GM18951 (cell line): Measurements from ENCODE around the gene CHMP6.

Experiments
- POLR2A ChIP-seq: IDR thresholded peaks from 4 replicates; pipeline ENCODE4 v1.6.1; 2011; ENCODE audit warnings: mild to moderate bottlenecking; ENCODE audit not compliant: insufficient read length, insufficient read depth; ENCODE audit errors: extremely low read depth
- in situ Hi-C: fragments of 300-500 bp; cut with MboI; formaldehyde crosslinking; loops from one replicate; pipeline ENCODE4 v1.12.0; 2022; ENCODE audit warnings: low sequenced_read_pairs, mixed read lengths, inconsistent platforms; ENCODE audit not compliant: unreplicated experiment

The CHMP6 gene

DNA sequence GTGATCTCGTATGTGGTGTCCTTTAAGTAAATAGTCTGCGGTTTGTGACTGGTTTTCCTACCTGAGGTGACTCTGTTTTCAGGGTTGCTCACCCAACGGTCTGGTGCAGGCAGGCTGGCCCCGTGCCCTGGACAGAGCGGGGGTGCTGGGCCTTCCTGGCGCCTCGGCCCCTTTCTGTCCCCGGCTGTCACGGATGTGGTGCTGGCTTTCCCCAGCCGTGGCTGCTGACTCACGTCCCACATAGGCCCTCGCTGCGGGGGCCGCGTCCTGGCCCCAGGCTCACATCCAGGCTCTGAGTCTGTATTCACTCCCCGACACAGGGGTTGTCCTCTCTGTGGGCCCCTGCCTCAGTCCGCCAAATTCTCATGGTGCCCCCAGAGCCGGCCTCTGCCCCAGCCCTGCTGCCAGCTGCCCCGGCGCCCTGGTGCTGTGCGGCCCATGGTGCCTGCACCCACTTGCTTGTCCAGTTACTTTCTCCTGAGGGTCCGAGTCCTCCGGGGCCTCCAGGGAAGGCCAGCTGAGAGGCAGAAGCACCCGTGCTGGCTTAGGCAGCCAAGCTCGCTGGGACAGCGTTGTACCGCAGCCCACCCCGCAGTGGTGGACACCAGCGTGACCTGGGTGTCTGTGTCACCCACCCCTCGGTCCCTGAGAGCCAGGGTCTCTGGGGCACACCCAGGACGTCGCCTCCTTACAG is 5.9 kb downstream of the CHMP6 start:
- TF ChIP-seq POLR2A = no peak
- in situ Hi-C loops = no loop called here

DNA sequence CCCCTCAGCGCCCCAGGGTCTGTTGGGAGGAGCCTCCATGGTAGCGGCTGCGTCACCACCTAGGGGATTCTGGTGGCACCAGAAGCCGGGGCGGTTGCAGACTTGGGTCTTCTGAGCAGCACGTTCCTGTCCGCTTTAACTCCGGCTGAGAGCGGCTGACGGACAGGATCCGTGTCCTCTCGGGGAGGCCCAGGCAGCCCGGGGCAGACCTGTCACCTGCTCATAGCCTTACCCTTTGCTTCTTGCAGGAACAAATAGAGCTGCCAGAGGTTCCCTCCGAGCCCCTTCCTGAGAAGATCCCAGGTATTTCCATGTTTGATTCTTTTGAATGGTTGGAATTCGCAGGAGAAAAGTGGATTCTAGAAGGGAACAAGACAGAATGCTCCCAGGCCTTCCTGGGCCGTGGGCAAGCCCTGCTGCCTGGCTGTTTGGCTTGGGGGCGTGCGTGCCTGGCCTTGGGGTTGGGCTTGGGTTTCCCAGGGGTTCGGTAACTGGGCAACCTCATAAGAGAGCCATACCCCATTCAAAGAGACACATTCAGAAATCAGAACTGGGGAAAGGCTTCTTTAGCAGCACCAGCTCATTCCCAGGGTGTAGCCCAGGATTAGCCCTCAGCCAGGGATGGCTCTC is 6.6 kb downstream of the CHMP6 start:
- no peak for TF ChIP-seq POLR2A
- in situ Hi-C loops = no loop called here

DNA sequence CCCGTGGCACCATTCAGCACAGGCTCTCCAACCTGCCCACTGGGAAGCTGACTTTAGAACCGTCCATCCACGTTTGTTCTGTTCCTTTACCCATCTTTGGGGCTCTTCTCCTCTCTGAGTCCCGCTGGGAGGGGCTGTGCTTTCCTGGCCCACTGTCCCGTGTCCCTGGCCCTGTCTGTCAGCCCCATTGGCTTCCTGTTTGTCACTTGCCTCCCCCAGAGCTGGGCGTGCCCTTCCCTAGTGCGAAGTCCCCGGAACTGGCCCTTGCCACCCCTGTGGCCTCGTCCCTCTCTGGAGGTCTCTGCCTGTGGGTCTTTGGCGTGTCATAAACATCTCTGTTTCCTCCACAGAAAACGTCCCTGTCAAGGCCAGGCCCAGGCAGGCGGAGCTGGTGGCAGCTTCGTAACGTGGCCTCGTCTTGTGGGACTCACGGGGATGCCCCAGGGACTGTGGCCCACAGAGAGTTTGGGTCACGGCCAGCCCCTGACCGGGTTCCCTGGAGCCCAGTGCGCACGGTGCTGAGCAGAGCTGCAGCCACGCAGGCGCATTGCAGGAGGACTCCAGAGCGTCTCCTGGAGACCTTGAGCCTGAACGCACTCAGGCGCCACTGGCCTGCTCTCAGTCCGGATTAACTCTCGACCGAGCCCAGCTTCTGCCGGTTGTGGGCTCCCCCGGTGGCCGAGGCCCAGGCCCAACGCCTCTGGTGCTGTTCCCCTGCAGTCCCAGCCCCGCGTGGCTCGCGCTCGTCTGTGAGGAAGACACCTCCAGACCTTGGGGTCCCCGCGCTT is 7.3 kb downstream of the CHMP6 start:
- no peak for TF ChIP-seq POLR2A
- in situ Hi-C loops = no loop called here

DNA sequence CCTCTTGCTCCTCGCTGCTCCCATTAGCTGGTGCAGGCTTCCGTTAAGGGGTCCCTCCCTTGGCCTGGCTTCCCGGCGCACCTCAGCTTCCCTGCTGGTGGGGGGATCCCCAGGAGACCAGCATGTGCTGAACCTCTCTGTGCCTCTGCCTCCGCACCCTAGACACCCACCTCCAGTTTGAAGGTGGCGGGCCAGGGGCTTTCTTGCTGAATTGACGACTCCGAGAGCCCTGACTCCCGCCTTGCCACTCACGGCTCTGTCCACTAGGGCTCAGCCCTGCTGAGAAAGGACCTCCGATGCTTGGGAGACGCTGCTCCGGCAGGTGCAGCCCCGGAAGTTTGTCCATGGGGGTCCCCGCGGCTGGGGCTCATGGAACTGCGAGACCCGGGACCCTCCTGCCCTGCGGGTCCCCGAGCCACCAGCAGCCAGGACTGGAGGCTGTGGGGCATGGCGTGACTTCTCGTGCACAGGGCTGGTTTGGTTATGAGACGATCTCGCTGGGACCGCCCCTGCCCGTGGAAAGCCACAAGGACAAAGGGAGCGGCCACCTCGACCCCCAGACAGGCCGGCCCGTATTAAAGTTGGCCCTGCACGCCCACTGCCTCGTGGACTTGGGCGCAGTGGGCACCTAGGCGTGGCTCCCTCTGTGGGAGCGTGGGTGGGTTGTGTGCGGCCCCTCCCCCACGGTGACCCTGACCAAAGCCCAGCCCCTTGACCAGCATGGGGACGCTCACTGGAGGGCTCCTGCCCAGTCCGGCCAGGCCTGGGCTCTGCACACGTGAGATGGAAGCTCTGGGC is 8.1 kb downstream of the CHMP6 start:
- in situ Hi-C loops = no loop called here

DNA sequence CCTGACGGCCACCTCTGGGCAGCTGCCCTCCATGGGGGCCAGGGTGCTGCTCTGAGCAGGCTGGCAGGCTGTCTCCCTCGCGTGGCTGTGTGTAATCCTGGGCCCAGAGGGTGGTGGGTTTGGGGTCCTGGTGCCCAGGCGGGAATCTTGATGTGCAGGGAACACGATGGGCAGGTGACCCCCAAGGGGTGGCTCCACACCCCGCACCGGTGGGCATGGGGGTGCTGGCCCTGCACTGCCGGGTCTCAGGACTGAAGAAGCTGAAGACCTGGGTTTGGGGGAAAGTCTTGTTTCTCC is 8.6 kb downstream of the CHMP6 start:
- no peak for TF ChIP-seq POLR2A

More for the DNA sequence above, 8.1 kb downstream of the CHMP6 start:
- no peak for TF ChIP-seq POLR2A

DNA sequence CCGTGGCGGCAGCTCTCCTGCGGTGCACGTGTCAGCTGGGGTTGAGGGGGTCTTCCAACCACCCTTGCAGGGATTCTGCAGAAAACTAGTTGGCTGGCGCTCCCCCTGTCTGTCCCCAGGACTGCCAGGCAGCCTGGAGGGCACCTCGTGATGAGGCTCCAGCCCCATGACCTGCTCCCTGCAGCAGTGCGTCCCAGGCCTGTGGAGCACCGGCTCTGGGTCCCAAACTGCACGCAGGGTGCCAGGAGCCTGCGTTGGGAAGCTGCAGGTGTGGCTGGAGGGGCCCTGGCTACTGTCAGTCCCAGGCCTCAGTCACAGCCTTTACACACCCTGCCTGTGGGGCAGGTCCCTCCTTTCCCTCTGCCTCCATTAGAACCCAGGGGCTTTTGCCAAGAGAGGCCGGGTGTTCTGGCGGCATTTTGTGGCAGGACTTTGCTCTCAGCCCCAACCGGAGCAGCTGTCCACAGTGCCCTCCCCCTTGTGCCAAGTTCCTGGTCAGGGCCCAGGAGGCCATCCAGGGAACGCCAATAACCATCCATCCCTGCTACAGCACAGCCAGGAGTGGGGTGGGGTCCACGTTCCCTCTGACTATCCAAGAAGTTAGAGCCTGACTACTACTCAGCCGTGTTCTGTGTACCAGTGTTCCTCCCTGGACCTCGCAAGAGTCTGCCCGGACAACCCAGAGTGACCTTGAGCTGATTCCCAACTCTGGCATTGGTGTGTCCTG is 9.2 kb downstream of the CHMP6 start:
- in situ Hi-C loops = no loop called here
- TF ChIP-seq POLR2A = no peak

More for the DNA sequence above, 8.6 kb downstream of the CHMP6 start:
- in situ Hi-C loops = no loop called here

DNA sequence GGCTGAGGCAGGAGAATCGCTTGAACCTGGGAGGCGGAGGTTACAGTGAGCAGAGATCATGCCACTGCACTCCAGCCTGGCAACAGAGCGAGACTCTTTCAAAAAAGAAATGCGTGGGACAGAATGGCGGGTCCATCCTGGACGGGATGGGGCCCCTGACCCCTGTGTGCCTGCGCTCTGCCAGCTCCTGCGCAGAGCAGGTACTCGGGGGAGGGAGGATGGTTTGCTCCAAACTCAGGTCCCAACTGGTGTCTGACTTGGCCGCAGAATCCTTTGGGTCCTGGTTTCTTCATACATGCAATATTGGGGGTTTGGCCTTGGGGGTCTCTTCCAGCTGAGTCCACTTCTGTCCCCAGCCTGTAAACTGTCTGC is 10.4 kb downstream of the CHMP6 start:
- in situ Hi-C loops = no loop called here
- TF ChIP-seq POLR2A = no peak

DNA sequence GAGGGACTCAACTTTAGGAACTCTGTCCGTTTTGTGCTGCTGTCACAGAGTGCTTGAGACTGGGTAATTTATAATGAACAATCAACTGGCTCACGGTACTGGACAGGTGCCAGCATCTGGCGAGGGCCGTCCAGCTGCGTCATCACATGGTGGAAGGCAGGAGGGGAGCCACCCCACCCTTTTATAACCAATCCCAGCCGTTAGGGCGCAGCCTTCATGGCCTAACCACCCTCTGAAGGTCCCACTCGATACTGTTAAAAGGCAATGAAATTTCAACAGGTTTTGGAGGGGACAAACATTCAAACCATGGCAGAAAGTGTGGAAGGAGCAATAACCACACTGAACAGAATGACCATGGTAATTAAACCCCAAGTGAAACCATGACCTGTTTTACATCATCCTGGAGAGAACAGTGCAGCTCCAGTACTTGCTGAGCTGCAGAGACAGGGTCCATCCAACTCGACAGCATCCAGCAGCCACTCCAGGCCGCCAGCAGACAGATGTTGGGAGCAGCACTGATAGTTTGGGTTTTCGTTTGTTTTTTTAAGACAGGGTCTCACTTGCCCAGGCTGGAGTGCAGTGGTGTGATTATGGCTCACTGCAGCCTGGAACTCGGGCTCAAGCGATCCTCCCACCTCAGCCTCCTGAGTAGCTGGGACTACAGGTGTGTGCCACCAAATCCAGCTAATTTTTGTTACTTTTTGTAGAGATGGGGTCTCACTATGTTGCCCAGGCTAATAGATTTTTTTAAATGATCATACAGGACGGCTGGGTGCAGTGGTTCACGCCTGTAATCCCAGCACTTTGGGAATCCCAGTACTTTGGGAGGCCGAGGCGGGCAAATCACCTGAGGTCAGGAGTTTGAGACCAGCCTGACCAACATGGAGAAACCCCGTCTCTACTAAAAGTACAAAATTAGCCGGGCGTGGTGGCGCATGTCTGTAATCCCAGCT is 11.0 kb downstream of the CHMP6 start:
- in situ Hi-C loops = no loop called here
- TF ChIP-seq POLR2A = no peak

DNA sequence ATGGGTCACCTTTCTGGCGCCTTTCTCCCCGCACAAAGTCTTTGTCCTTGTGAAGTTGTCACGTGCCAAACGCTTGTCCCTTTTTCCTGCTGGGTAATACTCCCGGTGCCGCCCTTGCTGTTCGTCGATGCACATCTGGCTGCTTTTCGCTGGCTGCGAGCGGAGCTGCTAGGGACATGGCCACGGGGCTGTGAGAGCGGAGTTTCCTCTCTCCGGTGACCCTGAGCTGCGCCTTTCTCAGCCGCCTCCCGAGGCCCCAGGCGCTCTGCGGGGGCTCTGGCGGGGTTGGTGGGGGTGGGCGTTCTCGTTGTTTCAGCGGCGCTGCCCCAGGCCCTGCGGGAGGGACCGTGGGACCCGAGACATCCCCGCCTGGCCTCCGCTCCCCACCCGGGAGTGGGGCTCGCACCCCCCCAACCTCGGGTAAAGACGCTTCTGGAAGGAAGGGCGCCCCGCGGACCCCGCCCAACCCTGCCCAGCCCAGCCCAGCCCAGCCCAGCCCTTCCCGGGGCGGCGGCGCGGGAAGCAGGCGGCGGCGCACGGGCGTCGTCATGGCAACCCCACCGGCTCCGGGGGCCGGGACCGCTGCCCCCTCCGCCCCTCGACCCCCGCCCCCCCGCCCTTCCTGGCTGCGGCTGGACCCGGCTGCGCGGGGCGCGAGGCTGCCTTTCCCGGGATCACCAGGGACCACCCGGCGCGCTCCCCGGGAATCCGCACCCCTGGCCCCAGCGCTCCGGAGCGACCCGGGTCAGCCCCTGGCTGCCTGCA is 12.3 kb downstream of the CHMP6 start:
- in situ Hi-C loops = no loop called here
- TF ChIP-seq POLR2A = no peak

DNA sequence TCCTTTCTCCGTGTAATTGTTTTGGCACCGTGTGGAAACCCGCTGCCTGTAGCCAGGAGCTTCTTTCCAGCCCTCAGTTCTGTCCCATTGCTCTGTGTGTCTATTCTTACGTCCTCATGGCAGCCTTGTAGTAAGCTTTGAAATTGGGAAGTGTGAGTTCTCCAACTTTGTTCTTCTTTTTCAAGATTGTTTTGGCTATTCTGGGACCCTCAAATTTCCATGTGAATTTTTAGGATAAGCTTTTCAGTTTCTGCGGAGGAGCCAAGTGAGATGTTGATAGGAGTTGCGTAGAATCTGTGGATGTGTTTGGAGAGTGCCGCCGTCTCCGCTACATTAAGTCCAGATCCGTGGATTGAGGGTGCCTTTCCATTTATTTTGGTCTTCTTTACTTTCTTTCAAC is 15.2 kb downstream of the CHMP6 start:
- in situ Hi-C loops = no loop called here
- TF ChIP-seq POLR2A = no peak

DNA sequence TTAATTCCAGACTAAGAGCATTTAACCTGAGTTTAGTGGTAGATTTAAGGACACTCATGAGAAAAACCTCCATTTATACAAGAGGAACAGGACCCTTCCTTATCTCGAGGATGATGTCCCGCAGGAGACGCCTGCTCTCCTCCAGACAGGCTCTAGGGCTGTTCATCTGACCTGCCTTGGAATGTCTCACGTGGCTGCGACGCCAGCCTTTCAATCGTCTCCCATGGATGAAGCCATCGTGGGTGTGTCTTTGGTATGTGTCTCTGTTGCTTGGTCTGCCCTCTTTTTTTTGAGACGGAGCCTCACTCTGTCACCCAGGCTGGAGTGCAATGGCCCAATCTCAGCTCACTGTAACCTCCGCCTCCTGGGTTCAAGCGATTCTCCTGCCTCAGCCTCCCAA is 16.5 kb downstream of the CHMP6 start:
- TF ChIP-seq POLR2A = no peak
- in situ Hi-C loops = no loop called here
